Fibroblast of the aortic adventitia (primary cell): ENCODE data around the gene MPHOSPH8. TPM values are rescaled to one million over a fixed set of nuclear protein-coding genes. Genes with fewer than 3 reads are reported as not detected.
"Not testable (repeated sequence)": the region's sequence is repeated elsewhere in the genome, so short reads cannot be mapped to it uniquely, and the experiment has no call there.

Experiments used
- DNase-seq: peaks from one replicate; pipeline ENCODE4 v3.0.0-alpha.2; 2010; ENCODE audit warnings: low read depth
- H3K4me3 ChIP-seq: 2 replicates; pipeline ENCODE4 v1.5.1; 2011; ENCODE audit warnings: low read depth, mild to moderate bottlenecking, control low read depth, low read length, moderate library complexity
- total RNA-seq: library from RNA; depleted of rRNA; stranded (reverse); fragments of >200 nt; gene quantifications from 2 replicates; pipeline ENCODE4 v1.2.3, GENCODE V29; 2012; ENCODE audit warnings: low replicate concordance
- TF ChIP-seq, protein P1 (sequence below): IDR thresholded peaks from 2 replicates; pipeline ENCODE4 v1.5.1; 2011; ENCODE audit warnings: mild to moderate bottlenecking, low read length, control low read depth, inconsistent platforms; ENCODE audit not compliant: insufficient read depth

MPHOSPH8 gene
- total RNA-seq, 1 donor, result 14.0 TPM

DNA sequence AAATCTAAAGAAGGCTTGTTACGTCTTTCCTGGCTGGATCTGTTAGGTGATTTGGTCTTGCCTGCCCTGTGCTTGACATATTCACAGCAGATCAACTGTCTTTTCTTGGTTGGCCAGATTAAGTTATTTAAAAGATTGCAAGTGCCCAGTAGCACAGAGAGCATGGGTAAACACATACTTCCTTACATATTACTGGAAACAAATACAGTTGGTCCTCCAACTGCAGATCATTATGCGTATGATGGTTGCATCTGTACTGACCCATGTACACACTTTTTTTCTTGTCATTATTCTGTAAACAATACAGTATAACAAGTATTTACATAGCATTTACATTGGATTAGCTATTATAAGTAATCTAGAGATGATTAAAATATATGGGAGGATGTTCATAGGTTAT is 9.2 kb upstream of the MPHOSPH8 start:
- TF ChIP-seq, protein P1, sequence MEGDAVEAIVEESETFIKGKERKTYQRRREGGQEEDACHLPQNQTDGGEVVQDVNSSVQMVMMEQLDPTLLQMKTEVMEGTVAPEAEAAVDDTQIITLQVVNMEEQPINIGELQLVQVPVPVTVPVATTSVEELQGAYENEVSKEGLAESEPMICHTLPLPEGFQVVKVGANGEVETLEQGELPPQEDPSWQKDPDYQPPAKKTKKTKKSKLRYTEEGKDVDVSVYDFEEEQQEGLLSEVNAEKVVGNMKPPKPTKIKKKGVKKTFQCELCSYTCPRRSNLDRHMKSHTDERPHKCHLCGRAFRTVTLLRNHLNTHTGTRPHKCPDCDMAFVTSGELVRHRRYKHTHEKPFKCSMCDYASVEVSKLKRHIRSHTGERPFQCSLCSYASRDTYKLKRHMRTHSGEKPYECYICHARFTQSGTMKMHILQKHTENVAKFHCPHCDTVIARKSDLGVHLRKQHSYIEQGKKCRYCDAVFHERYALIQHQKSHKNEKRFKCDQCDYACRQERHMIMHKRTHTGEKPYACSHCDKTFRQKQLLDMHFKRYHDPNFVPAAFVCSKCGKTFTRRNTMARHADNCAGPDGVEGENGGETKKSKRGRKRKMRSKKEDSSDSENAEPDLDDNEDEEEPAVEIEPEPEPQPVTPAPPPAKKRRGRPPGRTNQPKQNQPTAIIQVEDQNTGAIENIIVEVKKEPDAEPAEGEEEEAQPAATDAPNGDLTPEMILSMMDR, result no peak
- no peak for DNase-seq
- no peak overlapping the region for H3K4me3 ChIP-seq

DNA sequence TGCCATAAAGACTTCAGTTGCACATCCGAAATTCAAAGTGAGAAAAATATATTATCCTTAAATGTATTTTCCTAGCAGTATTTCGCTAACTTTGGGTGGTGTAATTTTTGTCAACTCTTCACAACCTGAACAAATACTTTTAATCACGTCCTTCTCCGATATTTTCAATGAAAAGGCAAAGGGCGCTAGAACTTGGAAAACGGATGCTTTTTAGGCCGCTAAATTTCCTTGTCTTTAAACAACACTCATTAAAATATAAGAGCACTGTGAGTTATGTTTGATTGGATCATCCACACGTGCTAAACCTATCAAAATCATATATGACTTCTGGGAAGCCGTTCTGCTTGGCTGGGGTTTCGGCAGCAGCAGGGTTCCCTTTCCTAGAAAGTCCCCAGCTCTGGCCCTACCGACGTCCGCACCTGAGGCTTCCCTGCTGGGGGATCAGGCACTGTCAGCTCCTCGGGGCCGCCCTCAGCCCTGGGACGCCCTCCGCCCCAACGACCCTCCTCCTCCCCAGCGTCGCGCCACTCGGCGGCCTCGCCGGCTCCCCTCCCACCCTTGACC is 462 bp upstream of the MPHOSPH8 start:
- DNase-seq, result no peak
- H3K4me3 ChIP-seq, result peak overlapping the region; percentile 98
- TF ChIP-seq, protein P1, result no peak

DNA sequence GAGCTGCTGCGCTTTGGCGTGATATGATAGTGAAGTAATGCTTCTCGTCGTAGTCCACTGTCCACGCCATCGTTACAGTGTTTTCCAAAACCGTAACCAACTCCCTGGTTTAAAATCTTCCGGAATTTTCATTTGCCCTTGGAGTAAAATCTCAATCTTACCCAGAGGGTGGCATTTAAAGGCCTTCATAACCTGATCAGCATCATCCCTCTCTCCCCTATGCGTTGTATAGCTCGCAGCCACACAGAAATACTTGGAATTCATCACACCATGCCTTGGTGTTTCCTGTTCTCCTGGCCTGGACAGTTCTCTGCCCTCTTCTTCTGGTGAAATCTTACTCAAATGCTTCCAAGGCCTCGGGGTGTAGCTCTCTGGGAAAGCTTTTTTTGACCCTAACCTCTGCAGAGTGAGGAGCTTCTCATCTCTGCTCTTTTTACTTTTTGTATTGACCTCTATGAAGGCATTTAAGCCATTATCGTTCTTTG is 839 bp downstream of the MPHOSPH8 start:
- peak overlapping the region; percentile 98 for H3K4me3 ChIP-seq
- peak; percentile 52 for DNase-seq
- TF ChIP-seq, protein P1, result no peak

DNA sequence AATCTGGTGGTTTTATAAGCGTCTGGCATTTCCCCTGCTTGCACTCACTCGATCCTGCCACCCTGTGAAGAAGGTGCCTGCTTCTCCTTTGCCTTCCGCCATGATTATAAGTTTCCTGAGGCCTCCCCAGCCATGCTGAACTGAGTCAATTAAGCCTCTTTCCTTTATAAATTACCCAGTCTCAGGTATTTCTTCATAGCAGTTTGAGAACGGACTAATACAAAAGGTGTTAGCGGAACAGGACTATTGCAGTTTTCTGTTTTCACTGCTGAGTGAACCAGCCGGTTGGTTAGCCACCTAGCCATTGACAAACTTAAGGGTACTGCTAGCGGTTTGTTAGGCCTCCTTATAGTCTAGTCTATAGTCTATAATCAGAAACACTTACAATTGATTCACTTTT is 2.5 kb downstream of the MPHOSPH8 start:
- not testable (repeated sequence) for DNase-seq, H3K4me3 ChIP-seq

DNA sequence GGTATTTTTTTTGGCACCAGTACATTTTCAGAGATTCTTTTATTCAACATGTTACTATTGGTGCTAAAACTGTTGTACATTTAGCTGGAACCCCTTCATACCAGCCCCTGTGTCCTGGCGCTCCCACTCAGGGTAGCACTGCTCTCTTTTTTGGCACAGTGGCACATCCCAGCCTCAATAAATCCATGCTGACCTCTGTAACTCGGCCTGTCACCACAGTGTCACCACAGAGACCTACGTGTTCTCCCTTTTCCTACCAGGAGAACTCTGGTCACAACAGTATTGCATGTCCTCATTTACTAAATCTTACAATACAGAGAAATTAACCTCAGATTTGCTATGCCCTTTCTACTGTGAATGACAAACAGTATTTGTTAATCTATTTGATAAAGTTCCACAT is 10.2 kb downstream of the MPHOSPH8 start:
- TF ChIP-seq, protein P1, result no peak
- DNase-seq, result no peak
- no peak overlapping the region for H3K4me3 ChIP-seq

DNA sequence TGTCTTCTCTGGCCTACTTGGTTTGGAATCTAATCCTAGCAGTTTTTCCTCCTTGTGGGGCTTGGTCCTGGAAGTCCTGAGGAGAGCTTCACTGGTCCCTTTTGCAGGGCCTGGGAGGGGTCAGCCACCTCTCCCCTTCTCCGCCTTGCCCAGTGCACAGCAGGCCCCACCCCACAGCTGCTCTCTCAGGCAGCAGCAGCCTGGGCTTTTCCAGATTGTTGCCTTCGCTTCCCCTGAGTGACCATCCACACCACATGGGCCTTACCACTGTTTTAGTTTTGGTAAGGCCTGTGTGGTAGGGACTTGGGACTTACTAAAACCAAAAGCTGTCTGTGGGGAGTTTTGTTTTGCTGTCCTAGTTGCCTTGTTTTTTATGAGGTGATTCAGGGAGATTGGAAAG is 11.5 kb downstream of the MPHOSPH8 start:
- H3K4me3 ChIP-seq, result no peak overlapping the region
- TF ChIP-seq, protein P1, result no peak

DNA sequence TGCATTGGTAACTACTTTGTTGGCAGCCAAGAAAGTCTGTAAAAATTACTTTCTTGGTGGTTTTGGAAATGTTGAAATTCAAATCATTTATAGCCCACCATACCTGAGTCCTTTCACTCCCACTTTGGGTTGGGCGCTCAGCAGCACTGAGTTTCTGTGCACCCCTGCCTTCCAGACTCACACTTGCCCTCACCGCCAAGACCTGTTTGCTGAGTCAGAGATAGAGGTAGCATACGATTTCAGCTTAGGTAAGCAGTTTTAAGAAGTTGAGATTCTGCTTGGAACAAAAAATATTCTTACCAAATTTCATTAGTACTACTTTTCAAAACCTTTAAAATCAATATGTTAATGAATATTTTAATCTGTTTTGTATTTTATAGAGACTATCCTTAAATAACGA is 12.6 kb downstream of the MPHOSPH8 start:
- no peak overlapping the region for H3K4me3 ChIP-seq
- TF ChIP-seq, protein P1, result no peak
- no peak for DNase-seq

More for the DNA sequence above, 11.5 kb downstream of the MPHOSPH8 start:
- no peak for DNase-seq
